HFFc6 (cell line): Measurements from ENCODE around the gene THRA. TPM values are rescaled to one million over a fixed set of nuclear protein-coding genes. Genes with fewer than 3 reads are reported as not detected.

Source experiments
- DNase-seq: peaks from one replicate; pipeline ENCODE4 v3.0.0-alpha.2; 2018
- H3K27ac Mint-ChIP-seq: 2 replicates; pipeline ENCODE4 v1.8.0; 2020; ENCODE audit warnings: mild to moderate bottlenecking, mixed read lengths
- H3K27me3 Mint-ChIP-seq: 2 replicates; pipeline ENCODE4 v1.8.0; 2021; ENCODE audit warnings: mild to moderate bottlenecking, moderate library complexity, mixed read lengths; ENCODE audit not compliant: insufficient read depth
- H3K36me3 Mint-ChIP-seq: 2 replicates; pipeline ENCODE4 v1.8.0; 2021; ENCODE audit warnings: low read depth, mixed read lengths
- H3K4me1 Mint-ChIP-seq: 2 replicates; pipeline ENCODE4 v1.8.0; 2020; ENCODE audit warnings: low read depth, mixed read lengths
- H3K4me3 Mint-ChIP-seq: 2 replicates; pipeline ENCODE4 v1.8.0; 2020; ENCODE audit warnings: mild to moderate bottlenecking, moderate library complexity, mixed read lengths
- H3K9me3 Mint-ChIP-seq: 2 replicates; pipeline ENCODE4 v1.8.0; 2020; ENCODE audit warnings: mild to moderate bottlenecking, mixed read lengths
- total RNA-seq, 6 experiments: library from RNA; stranded (reverse); fragmentation: NEBNext Ultra II Directional; extraction: Animal tissue kit (Norgen Biotek cat#: 25700); gene quantifications; 2 replicates in 1 of 6; 3 replicates in 5 of 6; pipeline ENCODE4 v1.2.3, GENCODE V29; 2021
- TF ChIP-seq, protein P1 (sequence below): fragments of 200-600 bp; sonication (generic); IDR thresholded peaks from 2 replicates; pipeline ENCODE4 v1.5.0; 2021; ENCODE audit warnings: antibody characterized with exemption, mild to moderate bottlenecking

The THRA gene
- total RNA-seq, 6 experiments from 2014 or later = 29.3 to 33.7 (median 30.7) TPM

DNA sequence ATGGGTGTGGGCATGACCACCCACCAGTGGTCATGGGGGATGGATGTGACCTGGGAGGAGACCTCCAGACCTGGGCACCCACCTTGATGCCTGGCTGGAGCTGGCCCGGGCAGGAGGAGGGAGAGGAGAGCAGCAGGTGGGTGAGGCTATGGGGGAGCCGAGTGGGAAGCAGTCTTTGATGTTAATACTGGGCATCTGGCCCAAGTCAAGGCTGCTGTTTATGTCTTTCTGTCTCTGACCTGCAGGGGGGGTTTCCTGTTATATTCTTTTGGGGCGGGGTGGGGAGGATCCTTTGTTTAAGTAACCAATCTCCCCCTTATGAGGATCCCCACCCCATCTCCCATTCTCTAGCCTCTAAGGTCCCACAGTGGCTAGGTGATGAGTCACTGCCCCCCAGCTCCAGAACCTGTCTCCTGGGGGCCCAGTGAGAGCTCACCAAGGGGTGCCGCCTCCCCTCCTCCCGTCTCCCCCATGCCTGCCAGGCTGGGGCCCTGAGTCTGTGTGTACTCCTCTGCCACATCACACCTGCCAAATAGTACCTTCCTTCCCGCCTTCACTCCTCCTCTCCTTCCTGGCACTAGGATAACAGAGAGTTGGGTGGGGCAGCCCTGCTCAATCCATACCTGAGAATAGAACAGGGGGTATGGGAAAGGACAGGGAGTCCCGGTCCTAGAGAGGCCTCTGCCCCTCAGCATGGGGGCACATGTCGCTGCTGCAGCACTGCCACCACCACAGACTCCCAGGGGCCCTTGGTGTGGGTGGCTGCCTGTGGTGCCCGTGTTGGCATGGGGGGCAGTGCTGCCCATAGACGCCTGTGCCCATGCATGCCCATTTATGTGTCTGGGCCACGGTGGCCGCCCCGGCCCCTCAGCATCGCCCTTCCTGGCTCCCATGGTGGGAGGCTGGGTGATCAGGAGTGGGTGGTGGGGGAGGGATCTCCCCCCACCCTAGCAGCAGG lies 7.3 kb downstream of the THRA start:
- no peaks in the 10 kb centered on the region for H3K36me3 Mint-ChIP-seq
- H3K27ac Mint-ChIP-seq = peak overlapping the region; percentile 96

DNA sequence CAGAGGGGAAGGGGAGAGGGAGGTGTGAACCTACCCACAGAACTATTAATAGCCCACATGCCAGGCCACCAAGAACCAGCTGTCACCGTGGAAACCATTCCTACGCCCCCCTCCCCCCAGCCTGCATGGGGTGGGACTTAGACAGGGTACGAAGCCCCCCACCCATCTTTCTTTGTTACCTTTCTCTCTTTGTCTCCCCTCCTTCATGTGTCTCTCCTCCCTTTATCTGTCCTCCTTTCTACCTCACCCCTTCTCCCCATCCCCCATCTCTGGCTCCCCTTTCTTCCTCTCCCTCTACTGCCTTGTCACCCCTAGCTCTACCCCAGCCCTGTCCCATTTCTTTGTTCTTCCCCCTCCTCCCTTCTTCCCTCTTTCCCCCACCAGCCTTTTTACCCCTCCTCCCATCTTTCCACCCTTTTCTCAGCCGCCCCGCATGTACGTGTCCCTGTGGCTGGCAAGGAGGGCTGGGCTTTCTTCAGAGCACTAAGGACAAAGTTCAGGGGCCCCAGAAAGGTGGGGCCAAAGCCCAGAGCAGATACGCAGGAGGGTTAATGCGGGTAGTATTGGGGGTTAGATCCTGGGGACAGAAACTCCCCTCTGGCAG lies 8.0 kb downstream of the THRA start:
- no peak overlapping the region for H3K27ac Mint-ChIP-seq
- no peak overlapping the region for H3K4me3 Mint-ChIP-seq
- no peaks in the 10 kb centered on the region; the same call in 1 of the 2 replicates for H3K36me3 Mint-ChIP-seq
- H3K4me1 Mint-ChIP-seq = peaks cover 61% of the 10 kb centered on the region
- no peak for DNase-seq
- no peaks in the 10 kb centered on the region for H3K9me3 Mint-ChIP-seq
- no peaks in the 10 kb centered on the region; the same call in 1 of the 2 replicates for H3K27me3 Mint-ChIP-seq
- TF ChIP-seq, protein P1, sequence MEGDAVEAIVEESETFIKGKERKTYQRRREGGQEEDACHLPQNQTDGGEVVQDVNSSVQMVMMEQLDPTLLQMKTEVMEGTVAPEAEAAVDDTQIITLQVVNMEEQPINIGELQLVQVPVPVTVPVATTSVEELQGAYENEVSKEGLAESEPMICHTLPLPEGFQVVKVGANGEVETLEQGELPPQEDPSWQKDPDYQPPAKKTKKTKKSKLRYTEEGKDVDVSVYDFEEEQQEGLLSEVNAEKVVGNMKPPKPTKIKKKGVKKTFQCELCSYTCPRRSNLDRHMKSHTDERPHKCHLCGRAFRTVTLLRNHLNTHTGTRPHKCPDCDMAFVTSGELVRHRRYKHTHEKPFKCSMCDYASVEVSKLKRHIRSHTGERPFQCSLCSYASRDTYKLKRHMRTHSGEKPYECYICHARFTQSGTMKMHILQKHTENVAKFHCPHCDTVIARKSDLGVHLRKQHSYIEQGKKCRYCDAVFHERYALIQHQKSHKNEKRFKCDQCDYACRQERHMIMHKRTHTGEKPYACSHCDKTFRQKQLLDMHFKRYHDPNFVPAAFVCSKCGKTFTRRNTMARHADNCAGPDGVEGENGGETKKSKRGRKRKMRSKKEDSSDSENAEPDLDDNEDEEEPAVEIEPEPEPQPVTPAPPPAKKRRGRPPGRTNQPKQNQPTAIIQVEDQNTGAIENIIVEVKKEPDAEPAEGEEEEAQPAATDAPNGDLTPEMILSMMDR = no peak

More for the DNA sequence above, 7.3 kb downstream of the THRA start:
- H3K4me3 Mint-ChIP-seq = peak overlapping the region; percentile 72
- no peaks in the 10 kb centered on the region for H3K9me3 Mint-ChIP-seq
- peaks cover 60% of the 10 kb centered on the region for H3K4me1 Mint-ChIP-seq
- DNase-seq = peak; percentile 43
- TF ChIP-seq, protein P1 = peak; percentile 69
- H3K27me3 Mint-ChIP-seq = no peaks in the 10 kb centered on the region; the same call in 1 of the 2 replicates

DNA sequence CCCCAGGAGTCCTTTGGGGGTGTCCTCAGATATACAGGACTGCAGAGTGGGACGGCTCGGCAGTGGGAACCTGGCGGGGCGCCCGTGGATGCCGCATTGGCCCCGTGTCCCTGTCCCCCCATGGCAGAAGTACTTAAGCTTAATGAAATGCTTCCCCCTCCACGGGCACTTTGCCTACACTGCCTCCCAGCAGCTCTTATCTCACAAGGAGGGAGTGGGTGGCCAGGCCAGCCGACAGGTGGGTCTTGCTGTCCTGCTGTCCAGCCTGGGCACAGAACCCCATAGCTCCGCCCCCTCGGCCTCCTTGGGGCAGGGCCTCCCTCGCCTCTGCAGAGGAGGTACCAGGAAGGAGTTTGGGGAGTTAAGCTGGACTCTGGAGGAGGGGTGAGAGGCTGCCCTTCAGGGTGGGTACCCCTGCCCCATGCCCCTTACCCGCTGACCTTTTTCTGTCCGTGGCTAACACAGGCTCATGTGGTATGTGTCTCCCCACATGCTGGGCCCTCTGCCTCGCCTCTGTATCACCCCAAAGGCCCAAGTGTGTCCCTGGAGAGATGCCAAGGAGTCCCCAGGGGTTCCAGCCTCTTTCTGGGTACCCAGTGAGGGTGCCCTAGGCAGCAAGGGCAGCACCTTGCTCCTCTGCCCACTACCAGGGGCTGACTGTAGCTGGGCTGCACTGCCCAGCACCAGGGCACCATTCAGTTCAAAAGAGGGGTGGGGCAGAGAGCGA lies 8.7 kb downstream of the THRA start:
- H3K27ac Mint-ChIP-seq = no peak overlapping the region
- peaks cover 60% of the 10 kb centered on the region for H3K4me1 Mint-ChIP-seq
- DNase-seq = no peak
- H3K27me3 Mint-ChIP-seq = no peaks in the 10 kb centered on the region; the same call in 1 of the 2 replicates
- H3K9me3 Mint-ChIP-seq = no peaks in the 10 kb centered on the region
- H3K4me3 Mint-ChIP-seq = no peak overlapping the region
- H3K36me3 Mint-ChIP-seq = no peaks in the 10 kb centered on the region; the same call in 1 of the 2 replicates
- TF ChIP-seq, protein P1 = no peak

DNA sequence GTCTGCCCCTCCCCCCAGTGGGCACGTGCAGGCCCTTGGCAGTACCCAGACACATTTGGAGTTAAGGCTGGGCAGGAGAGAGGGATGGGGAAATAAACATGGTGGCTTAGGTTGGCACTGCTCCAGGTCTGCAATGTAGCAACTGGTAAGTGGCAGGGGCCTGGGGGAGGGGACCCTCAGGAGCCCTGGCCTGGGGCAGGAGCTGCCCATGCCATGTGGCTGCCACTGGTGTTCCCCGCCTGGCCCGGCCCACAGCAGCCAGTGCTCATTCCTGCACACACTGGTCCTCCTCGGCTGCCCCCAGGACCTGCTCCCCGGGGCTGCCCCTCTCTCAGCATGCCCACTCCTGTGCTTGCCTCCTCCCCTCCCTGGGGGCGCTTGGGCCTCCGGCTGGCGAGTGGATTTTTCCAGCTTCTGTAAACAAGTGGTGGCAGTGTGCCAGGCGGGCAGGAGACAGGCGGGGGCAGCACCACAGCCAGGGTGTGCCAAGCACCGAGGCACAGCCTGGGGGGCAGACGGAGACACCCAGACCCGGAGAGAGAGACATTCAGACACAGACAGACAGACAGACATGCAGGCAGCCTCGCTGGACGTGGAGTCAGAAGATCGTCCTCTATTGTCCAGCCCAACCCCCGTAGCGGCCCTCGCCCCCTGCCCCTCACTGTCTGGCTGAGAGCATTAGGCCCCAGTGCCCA lies 9.4 kb downstream of the THRA start:
- TF ChIP-seq, protein P1 = no peak
- Mint-ChIP-seq H3K36me3 (no peaks in the 10 kb centered on the region; the same call in 1 of the 2 replicates), H3K9me3 (no peaks in the 10 kb centered on the region), H3K27me3 (no peaks in the 10 kb centered on the region; the same call in 1 of the 2 replicates), H3K4me1 (peaks cover 58% of the 10 kb centered on the region), H3K27ac (no peak overlapping the region), H3K4me3 (no peak overlapping the region)
- no peak for DNase-seq
